Nephron (organoid): ENCODE measurements around the gene WDR27.
"Not testable (repeated sequence)": the region's sequence is repeated elsewhere in the genome, so short reads cannot be mapped to it uniquely, and the experiment has no call there.

Experiments used
- H3K27ac Mint-ChIP-seq, 3 experiments: 2 replicates each; pipeline ENCODE4 v1.8.0; 2020; ENCODE audit warnings: mixed read lengths in 3 of 3, mild to moderate bottlenecking in 2 of 3, moderate library complexity in 1 of 3
- H3K27me3 Mint-ChIP-seq: 2 replicates; pipeline ENCODE4 v1.8.0; 2021; ENCODE audit warnings: low read depth, mild to moderate bottlenecking, moderate library complexity, mixed read lengths
- H3K36me3 Mint-ChIP-seq: 2 replicates; pipeline ENCODE4 v1.8.0; 2020; ENCODE audit warnings: low read depth, mixed read lengths
- H3K4me1 Mint-ChIP-seq: 2 replicates; pipeline ENCODE4 v1.8.0; 2020; ENCODE audit warnings: mixed read lengths
- H3K4me3 Mint-ChIP-seq, 3 experiments: 2 replicates each; pipeline ENCODE4 v1.8.0; 2020; ENCODE audit warnings: mild to moderate bottlenecking in 3 of 3, mixed read lengths in 3 of 3, moderate library complexity in 2 of 3
- H3K9me3 Mint-ChIP-seq: 2 replicates; pipeline ENCODE4 v1.8.0; 2020; ENCODE audit warnings: mixed read lengths
- CTCF ChIP-seq, 3 experiments: fragments of 200-600 bp; sonication (generic); IDR thresholded peaks; one replicate each; pipeline ENCODE4 v1.5.0; 2021; ENCODE audit warnings: antibody characterized with exemption in 3 of 3; ENCODE audit not compliant: unreplicated experiment in 3 of 3

Gene WDR27

GRCh38 chr6:169647637-169648036, 54.2 kb downstream of the WDR27 start:
- Mint-ChIP-seq H3K4me1 (no peaks in the 10 kb centered on the region), H3K27ac (no peak overlapping the region), H3K27me3 (no peaks in the 10 kb centered on the region), H3K4me3 (no peak overlapping the region), H3K36me3 (peaks cover 7% of the 10 kb centered on the region), H3K9me3 (no peaks in the 10 kb centered on the region)
- TF ChIP-seq CTCF (IDR thresholded peaks at IDR 0.05; ENCODE audit: unreplicated experiment in 3 of 3) = no peak

GRCh38 chr6:169646906-169647567, 54.8 kb downstream of the WDR27 start:
- Mint-ChIP-seq H3K4me1 (no peaks in the 10 kb centered on the region), H3K9me3 (no peaks in the 10 kb centered on the region), H3K27me3 (no peaks in the 10 kb centered on the region), H3K36me3 (peaks cover 7% of the 10 kb centered on the region), H3K27ac (no peak overlapping the region), H3K4me3 (no peak overlapping the region)
- TF ChIP-seq CTCF (IDR thresholded peaks at IDR 0.05; ENCODE audit: unreplicated experiment in 3 of 3) = no peak

- H3K4me3 Mint-ChIP-seq, H3K36me3 Mint-ChIP-seq, H3K27me3 Mint-ChIP-seq, H3K4me1 Mint-ChIP-seq, H3K9me3 Mint-ChIP-seq, H3K27ac Mint-ChIP-seq: not testable (repeated sequence)
These were observed 56.4 kb downstream of the WDR27 start for GRCh38 chr6:169645459-169645858.

GRCh38 chr6:169643521-169643920, 58.3 kb downstream of the WDR27 start:
- TF ChIP-seq CTCF (IDR thresholded peaks at IDR 0.05; ENCODE audit: unreplicated experiment in 3 of 3) = no peak
- Mint-ChIP-seq H3K4me3 (no peak overlapping the region), H3K36me3 (peaks cover 2% of the 10 kb centered on the region), H3K27ac (no peak overlapping the region), H3K4me1 (peaks cover 18% of the 10 kb centered on the region), H3K9me3 (no peaks in the 10 kb centered on the region), H3K27me3 (no peaks in the 10 kb centered on the region)

- TF ChIP-seq CTCF (IDR thresholded peaks at IDR 0.05; ENCODE audit: unreplicated experiment in 3 of 3) = no peak
- peaks cover 18% of the 10 kb centered on the region for H3K4me1 Mint-ChIP-seq
These were observed 59.4 kb downstream of the WDR27 start for GRCh38 chr6:169642455-169642854.

GRCh38 chr6:169641461-169642085, 60.3 kb downstream of the WDR27 start:
- Mint-ChIP-seq H3K27me3 (no peaks in the 10 kb centered on the region), H3K36me3 (peaks cover 9% of the 10 kb centered on the region), H3K27ac (no peak overlapping the region), H3K4me3 (no peak overlapping the region), H3K4me1 (peaks cover 23% of the 10 kb centered on the region), H3K9me3 (no peaks in the 10 kb centered on the region)
- no peak for TF ChIP-seq CTCF (IDR thresholded peaks at IDR 0.05; ENCODE audit: unreplicated experiment in 3 of 3)

More at GRCh38 chr6:169642455-169642854, 59.4 kb downstream of the WDR27 start:
- Mint-ChIP-seq H3K27ac (no peak overlapping the region), H3K9me3 (no peaks in the 10 kb centered on the region), H3K4me3 (no peak overlapping the region), H3K36me3 (peaks cover 8% of the 10 kb centered on the region), H3K27me3 (no peaks in the 10 kb centered on the region)
